Measurements from ENCODE around the gene KRT5. TPM values are rescaled to one million over a fixed set of nuclear protein-coding genes. Genes with fewer than 3 reads are reported as not detected.

The KRT5 gene
- total RNA-seq, 4 donors from 2014 or later: not detected

GRCh38 chr12:52521568-52522266 lies 1.5 kb upstream of the KRT5 start:
- no peak for DNase-seq
- in situ Hi-C loops (cut with MboI; ENCODE audit: low sequenced_read_pairs in 4 of 4) (no loop called here), intact Hi-C loops (cut with DNase I; ENCODE audit: low total_unique reads) (no loop called here)
- ATAC-seq: no peak
- H3K9me3 ChIP-seq: no peaks in the 10 kb centered on the region
- H3K36me3 ChIP-seq: no peaks in the 10 kb centered on the region
- H3K27me3 ChIP-seq: peaks cover 0 to 9% (median 0%) of the 10 kb centered on the region in 3 donors
- no peaks in the 10 kb centered on the region for H3K4me1 ChIP-seq
- TF ChIP-seq POLR2A (IDR thresholded peaks at IDR 0.05) (no peak), CTCF (IDR thresholded peaks at IDR 0.05 in 4 of 5, conservative IDR thresholded peaks at IDR 0.05 in 1 of 5) (no peak)
- no peak overlapping the region for H3K27ac ChIP-seq
- H3K4me3 ChIP-seq: no peak overlapping the region

- H3K27me3 ChIP-seq: peaks cover 0 to 9% (median 0%) of the 10 kb centered on the region in 3 donors
- no peak for TF ChIP-seq CTCF (IDR thresholded peaks at IDR 0.05 in 4 of 5, conservative IDR thresholded peaks at IDR 0.05 in 1 of 5)
- no peak for TF ChIP-seq POLR2A (IDR thresholded peaks at IDR 0.05)
These were observed 977 bp upstream of the KRT5 start for GRCh38 chr12:52521175-52521567.

GRCh38 chr12:52519387-52519703 lies 849 bp downstream of the KRT5 start:
- intact Hi-C loops (cut with DNase I; ENCODE audit: low total_unique reads) (no loop called here), in situ Hi-C loops (cut with MboI; ENCODE audit: low sequenced_read_pairs in 4 of 4) (no loop called here)
- ATAC-seq (no peak), DNase-seq (no peak)
- Histone ChIP-seq H3K36me3 (no peaks in the 10 kb centered on the region), H3K4me3 (no peak overlapping the region), H3K4me1 (no peaks in the 10 kb centered on the region), H3K27me3 (peaks cover 0 to 9% (median 0%) of the 10 kb centered on the region in 3 donors), H3K27ac (no peak overlapping the region), H3K9me3 (no peaks in the 10 kb centered on the region)
- TF ChIP-seq CTCF (IDR thresholded peaks at IDR 0.05 in 4 of 5, conservative IDR thresholded peaks at IDR 0.05 in 1 of 5) (no peak), POLR2A (IDR thresholded peaks at IDR 0.05) (no peak)

More at GRCh38 chr12:52521175-52521567, 977 bp upstream of the KRT5 start:
- H3K9me3 ChIP-seq: no peaks in the 10 kb centered on the region
- in situ Hi-C loops (cut with MboI; ENCODE audit: low sequenced_read_pairs in 4 of 4) (no loop called here), intact Hi-C loops (cut with DNase I; ENCODE audit: low total_unique reads) (no loop called here)
- no peak overlapping the region for H3K27ac ChIP-seq
- DNase-seq: no peak
- H3K36me3 ChIP-seq: no peaks in the 10 kb centered on the region
- ATAC-seq: no peak
- no peaks in the 10 kb centered on the region for H3K4me1 ChIP-seq
- H3K4me3 ChIP-seq: no peak overlapping the region

GRCh38 chr12:52518574-52519386 lies 1.4 kb downstream of the KRT5 start:
- DNase-seq: no peak
- Histone ChIP-seq H3K36me3 (no peaks in the 10 kb centered on the region), H3K27me3 (peaks cover 0 to 9% (median 0%) of the 10 kb centered on the region in 3 donors), H3K27ac (no peak overlapping the region), H3K9me3 (no peaks in the 10 kb centered on the region), H3K4me1 (no peaks in the 10 kb centered on the region), H3K4me3 (no peak overlapping the region)
- TF ChIP-seq CTCF (IDR thresholded peaks at IDR 0.05 in 4 of 5, conservative IDR thresholded peaks at IDR 0.05 in 1 of 5): no peak
- TF ChIP-seq POLR2A (IDR thresholded peaks at IDR 0.05): no peak
- in situ Hi-C loops (cut with MboI; ENCODE audit: low sequenced_read_pairs in 4 of 4) (no loop called here), intact Hi-C loops (cut with DNase I; ENCODE audit: low total_unique reads) (no loop called here)
- ATAC-seq: no peak
